NCI-H2171 treated with DMSO at 0.1 percent for 48 hours (cell line): ENCODE measurements around the gene SAMD13.

Experiments used
- DNase-seq: peaks from one replicate; lab custom pipeline; 2025; lab: John Stamatoyannopoulos, UW

The SAMD13 gene, protein sequence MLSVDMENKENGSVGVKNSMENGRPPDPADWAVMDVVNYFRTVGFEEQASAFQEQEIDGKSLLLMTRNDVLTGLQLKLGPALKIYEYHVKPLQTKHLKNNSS

DNA sequence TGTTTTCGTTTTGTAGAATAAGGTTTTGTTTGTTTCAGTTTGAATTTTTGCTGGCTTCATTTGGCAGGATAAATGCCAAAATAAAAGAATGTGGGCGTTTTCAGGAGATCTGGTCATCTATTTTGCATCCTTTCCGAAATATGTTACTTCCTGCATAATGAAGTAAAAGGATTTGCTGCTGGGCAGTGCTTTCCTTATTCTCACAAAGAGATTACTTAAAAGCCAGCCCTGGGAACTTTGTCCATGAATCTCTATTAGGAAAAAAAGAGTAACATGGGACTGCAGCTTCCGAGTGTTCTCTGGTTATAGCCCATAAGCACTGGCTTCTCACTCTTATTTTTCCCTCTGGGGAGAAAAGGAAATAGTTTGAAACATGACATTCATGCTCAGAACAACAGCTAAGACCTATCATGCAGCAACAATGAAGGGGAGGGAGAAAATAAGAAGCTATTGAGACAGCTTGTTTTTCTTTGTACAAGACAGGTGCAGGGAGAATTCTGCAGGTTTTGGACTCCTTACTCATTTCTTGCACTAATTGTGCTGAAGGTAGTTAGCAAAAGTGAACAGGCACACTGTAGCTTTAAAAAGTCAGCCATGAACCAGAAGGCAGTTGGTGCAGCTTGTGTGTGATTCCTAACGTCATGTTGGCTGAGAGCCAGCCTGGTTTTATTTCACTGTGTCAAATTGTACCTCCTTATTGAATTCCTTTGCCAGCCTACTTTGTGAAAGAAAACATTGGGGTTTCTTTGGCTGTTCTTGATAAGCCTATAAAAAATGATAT, at the start of gene SAMD13:
Gene SAMD13 (plus strand): TSS at position 705 of the 781 bp plus-strand sequence. CDS start 1,527 bp downstream, outside the sequence.
- peak; percentile 68 for DNase-seq

DNA sequence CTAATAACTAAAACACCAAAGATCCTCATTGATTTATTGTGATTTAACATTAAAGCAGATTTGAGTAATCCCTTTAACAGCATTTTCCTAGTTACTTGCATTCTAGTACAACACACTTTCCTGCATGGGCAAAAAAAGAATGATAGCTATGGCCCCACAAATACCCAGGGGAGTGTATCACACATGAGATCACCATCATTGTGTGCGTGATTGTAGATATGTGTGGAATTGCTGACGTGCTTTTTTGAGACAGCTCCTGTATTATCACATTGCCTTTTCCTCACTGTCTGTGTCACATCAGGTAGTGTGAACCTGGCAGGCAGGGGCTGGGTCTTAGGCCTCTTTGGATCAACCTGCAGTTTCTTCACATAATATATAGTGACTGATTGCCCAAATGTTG, 48.5 kb upstream of the SAMD13 start:
- no peak for DNase-seq

DNA sequence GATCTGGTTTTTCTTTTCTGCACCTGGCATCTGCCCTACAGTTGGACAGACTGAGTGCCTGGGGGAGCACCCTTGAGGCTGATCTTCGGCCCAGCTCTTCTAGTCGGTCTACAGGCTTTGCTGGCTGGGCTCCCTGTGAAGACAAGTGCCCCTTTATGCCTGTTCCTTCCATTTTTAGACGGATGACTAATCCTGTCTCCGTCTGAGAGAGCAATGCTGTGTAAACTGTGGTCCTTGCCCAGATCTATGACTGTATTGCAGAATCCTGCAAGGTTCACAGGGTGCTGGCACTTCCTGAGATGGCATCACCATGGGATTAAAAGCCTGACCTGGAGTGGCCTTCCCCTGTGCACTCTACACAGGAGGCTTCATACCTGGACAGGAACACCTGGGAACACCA, 47.6 kb upstream of the SAMD13 start:
- DNase-seq: no peak

DNA sequence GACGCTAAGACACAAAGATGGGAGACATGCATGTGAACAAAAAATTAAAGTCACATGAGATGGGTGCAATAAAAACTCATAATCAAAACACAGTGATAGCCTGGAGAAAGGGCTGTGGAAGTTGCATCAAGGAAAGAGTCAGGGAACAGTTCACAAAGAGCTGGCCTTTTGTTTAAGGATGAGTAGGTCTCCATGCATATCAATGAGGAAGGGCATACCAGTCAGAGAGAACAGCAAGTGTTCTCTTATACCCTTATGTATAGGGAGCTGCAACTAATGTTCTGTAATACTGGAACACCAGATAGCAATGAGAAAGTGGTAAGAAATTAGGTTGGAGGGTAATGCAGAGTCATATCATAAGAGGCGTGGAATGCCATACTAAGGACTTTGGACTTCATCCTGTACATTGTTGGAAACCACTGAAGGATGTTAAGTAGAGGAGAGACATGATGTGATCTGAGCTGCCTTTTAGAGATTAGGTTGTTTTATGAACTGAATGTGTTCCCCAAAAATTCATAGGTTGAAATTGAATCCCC, 46.7 kb upstream of the SAMD13 start:
- no peak for DNase-seq

DNA sequence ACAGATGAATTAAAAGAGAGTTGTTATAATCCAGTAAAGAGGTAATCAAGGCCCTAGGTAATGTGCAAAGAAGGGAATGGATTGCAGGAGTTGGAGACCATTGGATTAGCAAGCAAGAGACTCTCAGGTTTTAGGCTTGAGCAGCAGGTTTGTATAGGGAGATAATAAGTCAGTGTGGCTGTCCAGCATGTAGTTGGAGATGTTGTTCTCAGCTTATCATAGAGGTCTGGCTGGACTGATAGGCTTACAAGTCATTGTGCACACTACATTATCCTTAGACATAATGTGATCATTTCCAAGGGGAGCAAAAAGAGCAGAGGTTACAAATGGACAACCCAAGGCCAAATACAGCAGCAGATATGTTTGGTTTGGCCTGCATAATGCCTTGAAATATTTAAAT, 45.9 kb upstream of the SAMD13 start:
- DNase-seq: no peak

DNA sequence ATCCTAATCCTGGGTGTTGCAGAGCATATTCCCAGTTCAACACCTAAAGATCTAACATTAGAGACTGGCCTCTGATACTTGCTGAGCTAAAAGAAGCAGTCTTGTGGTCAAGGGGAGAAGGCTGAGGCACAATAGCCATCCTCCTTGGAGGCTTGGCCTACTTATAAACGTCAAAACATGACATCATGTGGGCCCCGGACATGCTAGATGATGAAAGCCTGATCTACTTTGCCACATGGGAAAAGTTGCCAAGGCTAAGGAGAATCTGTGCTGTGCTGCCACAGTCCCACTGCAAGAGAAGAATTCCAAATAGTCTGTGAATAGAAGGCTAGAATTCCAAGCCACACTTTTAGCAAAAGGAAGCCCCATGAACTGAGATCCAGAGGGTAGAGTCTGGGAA, 43.9 kb upstream of the SAMD13 start:
- no peak for DNase-seq

DNA sequence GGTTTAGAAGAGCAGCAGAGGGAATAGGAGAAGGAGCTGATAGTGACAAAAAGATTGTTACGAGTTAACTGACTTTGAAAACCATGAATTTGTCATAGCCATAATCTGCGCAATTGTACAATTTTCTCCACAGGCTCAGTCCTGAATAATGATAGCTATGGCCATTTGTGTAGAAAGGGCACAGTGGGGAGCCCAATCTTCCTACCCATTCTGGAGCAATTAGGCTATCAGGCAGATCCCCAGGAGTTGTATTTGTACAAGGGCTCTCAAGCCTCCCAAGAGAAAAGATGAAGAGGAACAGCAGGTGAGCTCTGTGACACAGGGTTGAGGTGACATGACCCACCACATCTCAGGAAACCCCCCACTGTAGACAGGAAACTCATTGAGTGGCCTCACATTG, 42.1 kb upstream of the SAMD13 start:
- DNase-seq: no peak

DNA sequence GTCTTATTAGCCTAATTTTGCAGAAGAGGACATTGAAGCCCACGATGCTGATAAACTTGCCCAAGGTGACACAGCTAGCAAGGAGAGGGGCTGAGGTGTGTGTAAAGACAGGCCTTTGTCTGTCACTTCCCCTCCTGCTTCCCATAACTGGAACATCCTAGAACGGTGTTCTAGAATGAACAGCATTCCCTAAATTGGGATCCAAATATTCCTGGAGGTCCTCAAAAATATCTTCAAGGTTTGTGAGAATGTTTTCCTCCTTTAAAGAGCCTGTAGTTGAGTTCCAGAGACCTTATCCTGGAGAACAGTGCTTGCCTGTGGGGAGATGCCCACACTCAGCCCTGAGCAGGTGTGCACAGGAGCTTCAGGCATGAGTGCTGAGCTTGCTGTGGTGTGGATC, 41.5 kb upstream of the SAMD13 start:
- DNase-seq: no peak

DNA sequence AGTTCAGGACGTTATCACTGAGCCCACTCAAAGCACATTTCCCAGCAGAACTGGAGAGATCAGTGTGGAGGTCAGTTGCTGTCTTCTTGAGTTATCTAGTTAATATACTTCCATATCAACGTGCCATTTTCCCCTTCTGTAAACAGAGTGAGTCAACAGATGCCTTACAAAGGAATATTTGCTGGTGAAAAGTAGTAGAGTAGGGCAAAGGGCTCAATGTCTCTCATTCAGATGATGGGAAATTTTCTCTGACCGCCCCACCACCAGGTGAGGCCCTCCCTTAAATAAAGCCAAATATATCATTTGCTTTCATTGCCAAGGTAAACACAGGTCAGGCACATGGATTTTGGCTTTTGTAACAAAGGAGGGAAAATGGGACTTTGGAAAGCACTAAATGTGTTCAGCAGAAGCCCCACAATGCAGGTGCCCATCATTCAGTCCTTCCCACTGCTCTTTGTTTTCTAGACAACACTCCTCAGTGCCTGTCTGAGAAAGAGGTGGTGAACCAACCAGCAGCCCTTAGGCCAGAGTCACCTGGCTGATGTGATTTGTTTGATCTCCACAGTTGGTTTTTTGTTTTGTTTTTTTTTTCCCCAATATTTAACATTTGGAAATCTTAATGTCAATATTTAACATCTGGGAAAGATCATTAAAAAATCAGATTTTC, 40.5 kb upstream of the SAMD13 start:
- DNase-seq: no peak

DNA sequence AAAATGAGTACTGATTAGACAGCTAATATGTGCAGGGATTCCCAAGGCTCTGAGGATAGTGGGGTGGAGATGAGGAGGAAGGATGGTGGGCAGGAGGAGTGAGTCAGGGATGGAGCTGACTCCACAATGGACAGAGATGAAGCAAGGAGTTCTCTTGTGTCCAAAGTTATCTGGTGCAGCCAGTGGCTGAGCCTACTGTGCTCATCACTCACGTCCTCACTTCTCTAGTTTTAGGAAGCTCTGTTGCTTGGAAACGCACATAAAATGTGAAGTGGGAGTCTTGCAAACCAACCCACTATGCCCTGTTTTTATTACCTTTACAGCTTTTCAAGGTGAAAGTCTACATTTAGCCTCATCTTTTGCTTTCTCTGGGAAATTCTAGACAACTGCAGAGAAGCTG, 36.5 kb upstream of the SAMD13 start:
- no peak for DNase-seq

DNA sequence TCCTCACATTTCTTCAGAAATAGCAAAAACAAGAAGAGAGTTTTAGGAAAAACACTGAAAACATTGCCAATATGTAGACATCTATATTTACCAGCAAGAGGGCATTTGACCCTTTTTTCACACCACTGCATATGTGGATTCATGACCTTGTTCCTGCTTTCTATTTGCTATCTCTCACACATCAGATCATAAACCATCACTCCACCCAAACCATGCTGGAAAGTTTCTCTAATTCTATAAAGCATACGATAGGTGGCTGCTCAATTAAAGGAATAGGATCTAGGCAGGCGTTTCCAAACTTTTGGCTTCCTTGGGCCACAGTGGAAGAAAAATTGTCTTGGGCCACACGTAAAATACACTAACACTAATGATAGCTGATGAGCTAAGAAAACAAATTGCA, 35.6 kb upstream of the SAMD13 start:
- DNase-seq: no peak

DNA sequence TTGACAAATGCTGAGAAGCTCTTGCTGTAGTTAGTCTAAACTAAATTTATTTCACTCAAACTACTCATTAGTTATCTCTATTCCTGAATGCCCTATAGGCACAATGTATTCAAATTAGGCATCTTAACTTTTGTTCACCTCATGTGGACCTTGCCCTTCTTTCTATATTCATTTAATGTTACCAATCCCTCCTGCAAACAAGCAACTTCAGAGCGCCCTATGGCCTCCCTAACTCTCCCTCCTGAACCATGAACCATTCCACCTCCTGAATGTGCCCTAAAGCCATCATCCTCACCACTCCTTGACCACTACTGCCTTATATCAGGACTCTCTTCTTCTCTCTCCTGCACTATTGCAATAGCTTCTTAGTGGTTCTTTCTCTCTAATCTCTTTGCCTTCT, 34.8 kb upstream of the SAMD13 start:
- DNase-seq: no peak

DNA sequence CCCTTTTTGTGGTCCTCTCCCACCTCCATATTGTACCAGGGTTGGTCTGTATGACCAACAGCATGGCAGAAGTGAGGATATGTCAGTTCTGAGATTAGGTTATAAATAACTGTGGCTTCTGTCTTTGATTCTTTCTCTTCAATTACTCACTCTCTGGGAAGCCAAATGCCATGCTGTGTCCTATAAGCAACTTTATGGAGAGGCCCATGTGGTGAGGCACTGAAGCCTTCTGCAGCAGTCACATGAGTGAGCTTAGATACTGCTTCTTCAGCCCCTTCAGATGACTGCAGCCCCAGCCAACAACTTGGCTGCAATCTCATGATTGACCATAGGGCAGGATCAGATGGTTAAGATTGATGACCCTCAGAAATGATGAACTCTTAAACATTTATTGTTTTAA, 34.0 kb upstream of the SAMD13 start:
- no peak for DNase-seq

DNA sequence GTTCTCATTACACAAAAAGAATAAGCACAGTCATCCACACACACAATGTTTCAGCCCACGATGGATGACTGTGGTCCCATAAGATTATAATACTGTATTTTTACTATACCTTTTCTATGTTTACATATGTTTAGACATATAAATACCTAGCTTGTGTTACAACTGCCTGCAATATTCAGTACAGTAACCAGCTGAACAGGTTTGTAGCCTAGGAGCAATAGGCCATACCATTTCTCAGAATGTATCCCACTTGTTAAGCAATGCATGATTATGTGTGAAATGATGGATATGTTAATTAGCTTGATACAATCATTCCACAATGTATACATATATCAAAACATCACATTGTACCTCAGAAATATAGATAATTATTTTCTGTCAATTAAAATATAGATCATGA, 33.2 kb upstream of the SAMD13 start:
- no peak for DNase-seq

DNA sequence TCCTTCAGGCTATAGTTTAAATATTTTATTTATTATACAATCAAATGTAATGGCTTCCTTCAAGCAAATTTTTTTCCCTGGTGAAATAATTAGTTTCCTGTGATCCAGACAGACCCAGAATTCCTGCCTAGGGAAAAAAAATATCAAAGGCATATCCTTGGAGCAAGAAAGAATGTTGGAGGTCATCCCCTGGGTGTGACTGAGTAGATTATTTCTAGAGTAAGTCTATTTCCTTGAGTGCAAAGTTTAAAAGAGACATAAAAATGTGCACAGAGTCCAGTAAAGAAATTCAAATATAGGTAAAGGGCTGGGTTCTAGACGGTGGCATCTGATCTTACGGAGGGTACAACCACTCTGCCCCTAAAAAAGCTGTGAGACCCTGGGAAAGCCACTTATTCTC, 32.2 kb upstream of the SAMD13 start:
- DNase-seq: no peak

DNA sequence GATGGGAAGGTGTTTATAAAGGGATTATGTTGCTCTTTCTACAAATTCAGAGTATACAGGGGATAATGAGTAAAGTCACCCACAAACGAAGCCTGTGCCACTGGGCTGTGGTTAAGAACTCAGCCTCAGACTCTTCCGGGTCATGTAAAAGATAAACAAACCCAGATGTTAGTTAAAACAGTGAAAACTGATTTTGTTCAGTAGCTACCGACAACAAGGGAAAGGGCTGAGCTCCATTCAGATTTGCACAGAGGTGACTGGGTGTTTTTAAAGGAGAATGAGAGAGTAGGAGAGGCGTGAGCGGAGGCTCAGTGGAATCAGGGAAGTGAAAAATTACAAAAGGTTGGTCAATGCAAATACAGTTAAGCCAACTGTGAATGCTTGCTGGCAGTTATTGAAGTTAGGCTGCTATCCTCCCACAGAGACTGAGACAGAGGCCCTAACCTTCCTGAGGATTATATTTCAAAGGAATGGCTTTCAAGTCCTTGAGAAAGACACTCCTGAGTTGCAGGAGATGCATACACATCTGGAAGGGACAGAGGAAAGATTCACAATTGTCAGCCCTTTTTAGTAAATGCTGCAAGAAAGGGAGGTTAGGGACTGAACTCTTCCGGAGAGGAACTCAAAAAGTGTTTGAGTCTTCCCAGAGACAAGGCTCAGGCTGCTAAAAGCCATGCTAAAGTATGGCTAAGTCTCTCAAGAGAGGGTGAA, 29.9 kb upstream of the SAMD13 start:
- DNase-seq: no peak

DNA sequence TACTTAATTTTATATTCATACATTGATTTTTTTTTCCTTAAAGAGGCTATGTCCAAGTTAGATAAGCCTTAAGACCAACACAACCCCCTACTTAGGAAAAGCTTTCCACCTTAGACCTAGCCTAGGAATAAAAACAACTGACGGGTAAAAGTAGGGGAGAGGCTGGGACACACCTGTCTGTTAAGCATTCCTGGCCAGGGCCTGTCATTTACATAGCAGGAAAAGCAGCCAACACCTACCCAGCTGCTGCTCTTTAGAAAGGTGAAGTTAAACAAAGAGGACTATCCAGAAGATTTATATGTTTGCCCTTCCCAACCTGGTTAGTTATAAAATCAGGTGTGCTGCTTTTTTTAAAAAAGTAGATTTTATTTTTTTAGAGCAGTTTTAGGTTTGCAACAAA, 29.1 kb upstream of the SAMD13 start:
- DNase-seq: no peak

DNA sequence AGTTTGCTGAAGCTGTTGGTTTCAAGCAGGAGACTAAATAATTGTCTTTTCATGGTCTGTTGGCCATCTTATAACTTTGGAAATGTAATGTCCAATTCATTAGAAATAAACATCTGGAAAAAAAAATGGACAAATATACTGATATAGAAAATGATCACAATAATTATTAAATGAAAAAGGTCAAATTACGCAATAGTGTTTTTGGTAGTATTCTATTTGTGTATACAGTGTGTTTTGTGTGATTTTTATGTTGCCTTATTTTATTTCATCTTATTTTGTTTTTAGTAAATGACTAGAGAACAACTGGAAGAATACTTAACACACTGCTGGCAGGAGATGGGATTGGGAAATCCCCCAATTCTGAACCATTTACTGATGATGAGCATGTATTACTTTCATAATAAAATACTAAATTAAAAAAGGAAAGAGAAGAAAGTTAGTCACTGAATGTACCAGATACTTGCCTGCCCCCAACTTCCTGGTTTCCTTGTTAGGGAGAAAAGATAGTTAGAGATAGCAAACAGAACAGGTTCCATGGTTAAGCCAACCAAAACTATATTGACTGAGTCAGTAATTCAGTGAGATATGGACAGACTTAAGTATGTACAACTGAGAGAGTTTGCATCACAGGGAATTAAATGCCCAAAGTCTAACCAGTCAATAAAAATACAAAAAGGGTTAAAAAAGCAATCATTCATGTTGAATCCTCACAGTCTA, 24.0 kb upstream of the SAMD13 start:
- no peak for DNase-seq

DNA sequence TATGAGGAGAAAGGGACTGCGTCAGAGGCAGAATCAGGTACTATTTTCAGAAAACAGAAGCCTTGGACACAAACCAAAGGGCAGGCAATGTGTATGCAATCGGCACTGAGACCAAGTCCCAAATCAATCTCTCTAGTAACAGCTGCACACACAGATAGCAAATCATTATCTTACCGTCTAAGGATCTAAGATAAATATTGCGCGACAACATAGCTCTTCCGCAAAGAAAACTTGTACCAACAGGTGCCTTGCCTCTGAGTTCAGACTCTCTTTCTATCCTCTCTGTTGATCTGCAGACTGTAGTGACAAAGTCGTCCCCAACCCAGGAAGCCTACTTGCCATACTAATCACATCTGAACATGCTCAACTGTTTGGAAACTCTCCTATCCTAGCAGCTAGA, 22.6 kb upstream of the SAMD13 start:
- no peak for DNase-seq

DNA sequence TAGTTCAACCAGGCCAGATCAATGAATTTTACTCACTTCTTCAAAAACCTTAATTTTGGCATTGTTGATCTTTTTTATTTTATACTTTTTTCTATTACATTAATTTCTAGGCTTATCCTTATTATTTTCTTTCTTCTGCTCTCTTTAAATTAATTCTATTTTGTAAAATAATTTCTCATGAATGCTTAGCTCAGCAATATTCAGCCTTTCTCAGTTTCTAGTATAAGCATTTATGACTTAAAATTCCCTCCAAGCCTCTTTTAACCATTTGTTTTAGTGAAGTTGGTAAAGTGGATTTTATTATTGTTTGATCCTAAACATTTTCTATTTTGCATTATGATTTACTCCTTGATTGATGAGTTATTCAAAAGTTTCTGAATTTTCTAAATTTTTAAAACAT, 20.6 kb upstream of the SAMD13 start:
- DNase-seq: no peak

DNA sequence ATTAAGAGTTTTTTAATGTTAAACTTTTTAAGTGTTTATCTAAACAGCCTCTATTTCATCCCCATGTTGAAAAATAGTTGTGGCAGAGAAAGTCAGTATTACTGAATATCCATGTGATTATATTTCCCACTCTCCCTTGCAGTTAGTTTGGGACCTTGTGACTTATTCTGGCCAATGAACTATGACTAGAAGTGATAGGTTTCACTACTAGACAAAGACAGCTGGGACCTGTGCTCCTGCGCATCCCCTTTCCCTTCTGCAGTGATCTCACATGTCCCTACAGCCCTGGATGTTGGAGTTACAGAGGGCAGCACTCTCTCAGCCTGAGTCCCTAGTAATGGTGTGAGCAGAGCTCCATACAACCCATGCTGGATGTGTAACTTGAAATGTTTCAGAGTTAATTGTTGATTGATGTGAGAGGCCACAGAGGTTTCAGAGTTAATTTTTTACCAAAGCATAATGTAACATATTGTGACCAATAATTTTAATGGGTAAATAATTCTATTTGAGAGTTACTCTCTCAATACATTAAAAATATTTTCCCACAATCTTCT, 18.7 kb upstream of the SAMD13 start:
- no peak for DNase-seq

DNA sequence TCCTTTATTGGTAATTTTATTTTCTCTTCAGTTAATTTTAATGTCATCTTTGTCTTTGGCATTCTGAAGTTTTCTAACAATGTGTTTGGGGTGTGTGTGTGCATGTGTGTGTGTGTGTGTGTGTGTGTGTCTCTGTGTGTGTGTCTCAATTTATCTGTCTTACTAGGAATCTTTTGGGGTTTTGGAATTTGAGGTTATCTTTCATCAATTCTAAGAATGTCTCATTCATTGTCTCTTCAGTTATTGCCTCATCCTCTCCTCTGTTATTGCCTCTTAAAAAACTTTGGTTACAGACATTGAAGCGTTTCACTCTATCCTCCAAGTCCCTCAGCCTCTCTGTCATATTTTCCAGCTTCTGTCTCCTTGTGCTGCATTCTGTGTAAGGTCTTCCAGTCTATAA, 18.1 kb upstream of the SAMD13 start:
- no peak for DNase-seq
